T-helper 17 cell (primary cell): ENCODE measurements around the gene DOCK1. TPM values are rescaled to one million over a fixed set of nuclear protein-coding genes. Genes with fewer than 3 reads are reported as not detected.

Experiments used
- ATAC-seq: fragments of 150-1000 bp; cut with Tn5 transposase; 2 replicates; pipeline ENCODE4 v1.10.0; 2021; ENCODE audit warnings: mild to moderate bottlenecking, moderate library complexity
- DNase-seq, 3 donors: peaks; one replicate each; pipeline versions ENCODE4 v3.0.0 to v3.0.0-alpha.2; 2020 to 2021
- H3K9me3 ChIP-seq: one replicate; pipeline ENCODE4 v1.7.0; 2013; ENCODE audit warnings: low read length, mild to moderate bottlenecking; ENCODE audit not compliant: control insufficient read depth, poor library complexity, severe bottlenecking
- H3K27ac Mint-ChIP-seq: one replicate; pipeline ENCODE4 v1.8.0; 2022; ENCODE audit warnings: mild to moderate bottlenecking, moderate library complexity, mixed read lengths
- H3K27me3 Mint-ChIP-seq: one replicate; pipeline ENCODE4 v1.8.0; 2022; ENCODE audit warnings: mixed read lengths
- H3K36me3 Mint-ChIP-seq: one replicate; pipeline ENCODE4 v1.8.0; 2022; ENCODE audit warnings: low read depth, mixed read lengths
- H3K4me1 Mint-ChIP-seq: one replicate; pipeline ENCODE4 v1.8.0; 2022; ENCODE audit warnings: mild to moderate bottlenecking, mixed read lengths
- H3K4me3 Mint-ChIP-seq: one replicate; pipeline ENCODE4 v1.8.0; 2022; ENCODE audit warnings: mild to moderate bottlenecking, moderate library complexity, mixed read lengths
- total RNA-seq, 4 donors: library from RNA in 2 of 4; stranded (reverse) in 2 of 4; gene quantifications; one replicate each; pipeline ENCODE4 v1.2.3 and lab custom pipeline; 2022 to 2026

Gene DOCK1
- total RNA-seq, 2 donors from 2014 or later: 0.76 TPM; not detected in 1

DNA sequence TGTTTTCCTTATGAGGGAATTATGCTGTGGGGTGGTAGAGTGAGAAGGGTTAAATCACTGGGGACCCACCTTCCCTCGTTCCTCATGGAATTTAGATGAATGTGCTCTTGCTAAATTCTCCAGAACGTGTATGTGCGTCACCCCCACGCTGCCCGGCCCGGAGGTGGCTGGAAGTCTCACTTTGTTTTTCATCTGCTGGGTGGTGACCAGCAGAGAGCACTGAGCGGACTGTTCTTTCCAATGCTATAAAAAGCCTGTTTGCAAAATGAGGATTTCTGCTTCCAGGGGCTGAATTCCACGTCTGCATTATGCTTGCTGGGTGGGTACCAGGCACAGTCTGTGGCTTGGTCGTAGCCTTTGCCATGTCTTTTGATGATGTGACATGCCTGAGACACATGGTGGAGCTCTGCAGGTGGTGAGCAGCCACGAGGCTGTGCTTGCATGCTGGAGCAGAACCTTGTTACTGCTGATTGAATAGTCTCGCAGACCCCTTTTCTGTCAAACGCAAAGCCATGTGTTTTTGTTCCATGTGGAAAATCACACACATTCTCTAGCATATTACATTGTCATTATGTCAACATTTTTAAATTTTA lies 323.1 kb downstream of the DOCK1 start:
- ATAC-seq: no peak
- no peak overlapping the region for H3K27ac Mint-ChIP-seq
- H3K4me3 Mint-ChIP-seq: no peak overlapping the region
- H3K9me3 ChIP-seq: no peaks in the 10 kb centered on the region
- no peak for DNase-seq
- H3K4me1 Mint-ChIP-seq: no peaks in the 10 kb centered on the region
- H3K36me3 Mint-ChIP-seq: no peaks in the 10 kb centered on the region
- H3K27me3 Mint-ChIP-seq: peaks cover 4% of the 10 kb centered on the region

DNA sequence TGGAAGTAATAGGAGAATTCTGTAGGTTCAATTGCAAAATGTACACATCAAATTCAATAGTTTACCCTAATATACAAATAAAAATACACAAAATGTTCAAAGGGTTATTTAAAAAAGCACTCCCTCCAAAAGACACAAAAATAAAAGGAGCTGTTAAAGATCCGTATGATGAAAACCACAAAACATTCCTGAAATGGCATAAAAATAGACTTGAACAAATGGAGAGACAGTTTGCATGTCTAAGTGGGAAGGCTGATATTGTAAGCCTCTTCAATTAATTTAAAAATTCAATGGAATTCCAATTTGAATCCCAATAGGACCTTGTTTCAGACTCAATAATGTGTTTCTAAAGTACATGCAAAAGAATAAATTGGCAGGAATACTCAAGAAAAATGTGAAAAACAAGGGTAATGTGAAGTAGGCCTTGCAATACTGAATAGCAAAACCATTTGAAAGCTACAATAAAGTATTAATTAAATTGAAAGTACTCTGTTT lies 329.1 kb downstream of the DOCK1 start:
- no peak for DNase-seq
- ATAC-seq: no peak
- peaks cover 4% of the 10 kb centered on the region for H3K27me3 Mint-ChIP-seq
- no peak overlapping the region for H3K4me3 Mint-ChIP-seq
- no peaks in the 10 kb centered on the region for H3K36me3 Mint-ChIP-seq
- H3K27ac Mint-ChIP-seq: no peak overlapping the region
- H3K9me3 ChIP-seq: no peaks in the 10 kb centered on the region
- no peaks in the 10 kb centered on the region for H3K4me1 Mint-ChIP-seq

DNA sequence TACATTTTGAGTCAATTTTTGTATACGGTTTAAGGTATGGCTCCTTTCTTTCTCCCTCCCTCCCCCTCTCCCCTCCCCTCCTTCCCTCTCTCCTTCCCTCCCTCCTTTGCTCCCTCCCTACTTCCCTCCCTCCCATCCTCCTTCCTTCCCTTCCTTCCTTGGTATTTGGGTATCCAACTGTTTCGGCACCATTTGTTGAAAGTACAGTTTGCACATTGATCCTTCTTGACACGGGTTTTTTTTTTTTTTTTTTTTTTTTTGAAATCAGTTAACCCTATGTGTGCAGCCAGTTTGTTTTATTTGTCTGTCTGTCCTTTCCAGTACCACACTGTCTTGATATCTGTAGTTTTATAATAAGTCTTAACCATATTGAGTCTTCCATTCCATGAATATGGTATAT lies 331.0 kb downstream of the DOCK1 start:
- Mint-ChIP-seq H3K27ac (no peak overlapping the region), H3K27me3 (no peaks in the 10 kb centered on the region), H3K4me3 (no peak overlapping the region), H3K4me1 (no peaks in the 10 kb centered on the region), H3K36me3 (no peaks in the 10 kb centered on the region)
- no peaks in the 10 kb centered on the region for H3K9me3 ChIP-seq
- DNase-seq (no peak), ATAC-seq (no peak)

DNA sequence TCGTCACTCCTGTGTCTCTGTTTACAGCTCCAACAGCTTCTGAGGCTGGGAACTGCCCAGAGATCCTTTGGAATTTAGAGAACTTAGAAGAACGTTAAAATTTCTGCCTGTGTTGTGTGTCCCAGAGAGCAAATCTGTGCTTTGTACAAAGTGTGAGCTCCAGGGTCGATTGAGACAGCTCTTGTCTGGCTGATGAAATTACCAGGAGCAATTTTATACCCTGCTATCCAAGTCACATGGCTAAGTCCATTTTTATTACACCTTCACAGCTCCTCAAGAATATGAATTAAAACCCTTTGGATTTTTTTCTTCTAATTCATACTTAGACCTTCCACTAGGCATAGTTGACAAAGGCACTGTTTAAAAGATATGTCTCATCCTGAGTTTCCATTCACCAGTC lies 337.7 kb downstream of the DOCK1 start:
- H3K9me3 ChIP-seq: no peaks in the 10 kb centered on the region
- H3K27me3 Mint-ChIP-seq: peaks cover 24% of the 10 kb centered on the region
- DNase-seq (no peak), ATAC-seq (no peak)
- H3K36me3 Mint-ChIP-seq: no peaks in the 10 kb centered on the region
- no peak overlapping the region for H3K4me3 Mint-ChIP-seq
- no peaks in the 10 kb centered on the region for H3K4me1 Mint-ChIP-seq
- no peak overlapping the region for H3K27ac Mint-ChIP-seq

DNA sequence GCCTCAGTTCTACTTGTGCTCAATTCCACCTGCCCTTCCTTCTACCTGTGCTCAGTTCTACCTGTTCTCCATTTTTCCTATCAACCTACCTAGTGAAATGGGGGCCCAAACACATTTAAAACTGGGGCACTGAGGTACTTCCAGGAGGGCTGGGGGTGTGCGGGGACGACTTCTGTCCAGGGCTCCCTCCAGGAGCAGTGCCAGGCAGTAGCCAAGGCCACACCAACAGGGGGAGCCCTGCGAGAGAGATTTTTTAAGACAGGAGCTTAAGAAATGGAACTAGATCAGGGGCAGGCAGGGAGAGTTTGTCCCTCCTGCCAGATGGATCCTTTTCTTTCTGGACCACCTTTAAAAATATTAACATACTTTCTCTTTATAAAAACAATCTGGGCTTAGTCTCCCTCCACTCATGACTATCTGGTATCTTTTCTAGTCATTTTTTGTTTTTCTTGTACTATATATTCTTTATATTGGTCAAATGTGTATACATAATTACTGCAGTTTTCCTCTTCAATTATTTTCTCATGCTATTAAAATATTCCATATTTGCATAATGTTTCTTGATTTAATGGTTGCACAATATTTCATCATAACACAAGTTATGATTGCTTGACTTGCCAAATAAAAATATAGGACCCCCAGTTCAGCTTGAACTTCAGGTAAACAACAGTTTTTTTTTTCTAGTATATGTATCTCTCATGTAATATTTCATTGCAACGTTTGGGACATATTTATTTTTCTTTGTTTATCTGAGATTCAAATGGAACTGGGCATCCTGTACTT lies 338.5 kb downstream of the DOCK1 start:
- no peaks in the 10 kb centered on the region for H3K4me1 Mint-ChIP-seq
- no peaks in the 10 kb centered on the region for H3K36me3 Mint-ChIP-seq
- peaks cover 32% of the 10 kb centered on the region for H3K27me3 Mint-ChIP-seq
- H3K4me3 Mint-ChIP-seq: no peak overlapping the region
- no peaks in the 10 kb centered on the region for H3K9me3 ChIP-seq
- ATAC-seq: no peak
- DNase-seq: no peak
- no peak overlapping the region for H3K27ac Mint-ChIP-seq

DNA sequence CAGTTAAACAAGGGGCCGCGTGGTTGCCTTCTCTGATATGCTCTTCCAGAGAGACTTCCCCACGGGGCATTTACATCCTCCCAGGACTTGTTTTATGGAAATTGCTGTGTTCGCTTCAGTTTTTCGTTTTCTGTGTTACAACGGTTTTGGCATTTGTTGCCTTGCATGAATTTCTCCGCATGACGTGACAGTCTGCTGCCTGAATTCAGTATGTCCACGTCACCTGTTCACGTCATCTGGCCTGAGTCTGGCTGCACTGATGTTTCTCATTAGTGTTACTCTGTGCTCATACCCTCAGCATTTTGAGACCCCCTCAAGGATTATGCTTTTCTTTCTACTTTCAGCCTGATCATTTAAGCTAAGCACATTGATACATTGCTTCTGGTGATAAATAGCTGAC lies 340.2 kb downstream of the DOCK1 start:
- H3K4me1 Mint-ChIP-seq: no peaks in the 10 kb centered on the region
- no peak overlapping the region for H3K4me3 Mint-ChIP-seq
- ATAC-seq (no peak), DNase-seq (no peak)
- H3K9me3 ChIP-seq: no peaks in the 10 kb centered on the region
- no peak overlapping the region for H3K27ac Mint-ChIP-seq
- H3K36me3 Mint-ChIP-seq: no peaks in the 10 kb centered on the region
- peaks cover 35% of the 10 kb centered on the region for H3K27me3 Mint-ChIP-seq

DNA sequence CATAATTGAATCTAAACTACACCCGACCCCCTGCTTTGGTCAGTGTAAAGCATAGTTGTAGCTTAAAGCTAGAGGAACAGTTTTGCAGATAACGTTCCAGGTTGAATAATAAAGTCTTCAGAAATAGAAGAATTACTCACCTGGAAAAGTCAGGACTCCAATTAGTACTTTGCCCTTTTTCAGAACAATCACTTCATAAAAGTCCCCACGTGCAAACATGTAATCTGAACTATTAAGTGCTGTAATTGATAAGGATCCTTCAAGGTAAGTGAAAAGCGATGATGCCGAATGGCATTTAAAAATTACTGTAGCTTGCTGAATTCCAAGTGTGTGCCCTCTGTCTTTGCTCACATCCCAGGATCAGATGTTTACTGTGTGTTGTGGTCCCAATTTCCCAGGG lies 344.8 kb downstream of the DOCK1 start:
- no peaks in the 10 kb centered on the region for H3K9me3 ChIP-seq
- Mint-ChIP-seq H3K27me3 (peaks cover 28% of the 10 kb centered on the region), H3K4me3 (no peak overlapping the region), H3K36me3 (no peaks in the 10 kb centered on the region), H3K4me1 (peaks cover 9% of the 10 kb centered on the region), H3K27ac (no peak overlapping the region)
- DNase-seq (no peak), ATAC-seq (no peak)

DNA sequence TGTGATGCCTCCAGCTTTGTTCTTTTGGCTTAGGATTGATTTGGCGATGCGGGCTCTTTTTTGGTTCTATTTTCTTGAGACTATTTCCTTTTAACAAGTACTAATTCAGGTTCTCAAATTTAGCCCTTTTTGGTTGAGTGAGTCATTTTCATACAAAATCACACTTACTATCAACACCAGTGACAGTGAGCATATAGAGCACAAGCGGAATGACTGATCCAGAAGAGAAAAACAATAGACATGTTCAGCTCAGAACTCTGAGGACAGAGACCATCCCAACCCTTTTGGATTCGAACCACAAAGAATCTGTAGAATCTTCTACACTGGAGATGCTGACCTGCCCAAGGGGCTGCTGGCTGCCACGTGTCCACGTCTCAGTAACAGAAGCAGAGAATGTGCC lies 347.6 kb downstream of the DOCK1 start:
- Mint-ChIP-seq H3K36me3 (no peaks in the 10 kb centered on the region), H3K27ac (no peak overlapping the region), H3K27me3 (peaks cover 12% of the 10 kb centered on the region), H3K4me3 (no peak overlapping the region), H3K4me1 (peaks cover 9% of the 10 kb centered on the region)
- ATAC-seq: no peak
- H3K9me3 ChIP-seq: no peaks in the 10 kb centered on the region
- no peak for DNase-seq

DNA sequence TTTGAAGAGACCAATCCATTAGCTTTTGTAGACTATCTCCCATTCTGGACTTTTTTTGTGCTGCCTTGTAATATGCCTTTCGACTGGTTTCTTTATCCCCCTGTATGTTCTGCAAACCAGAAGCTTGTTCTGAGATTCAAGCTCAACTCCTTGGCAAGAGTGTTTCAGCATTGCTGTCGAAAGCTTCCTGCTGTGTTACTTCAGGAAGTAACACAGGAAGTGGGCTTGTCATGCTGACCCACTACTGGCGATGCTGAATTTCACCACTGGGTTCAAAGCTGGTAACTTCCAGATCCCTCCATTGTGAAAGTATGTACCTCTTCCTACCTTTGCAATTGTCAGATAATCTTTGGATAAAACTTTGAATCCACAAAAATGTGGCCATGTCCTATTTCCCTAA lies 349.0 kb downstream of the DOCK1 start:
- Mint-ChIP-seq H3K4me1 (peaks cover 9% of the 10 kb centered on the region), H3K27ac (no peak overlapping the region), H3K27me3 (peaks cover 13% of the 10 kb centered on the region), H3K36me3 (no peaks in the 10 kb centered on the region), H3K4me3 (no peak overlapping the region)
- DNase-seq: no peak
- no peak for ATAC-seq
- no peaks in the 10 kb centered on the region for H3K9me3 ChIP-seq

DNA sequence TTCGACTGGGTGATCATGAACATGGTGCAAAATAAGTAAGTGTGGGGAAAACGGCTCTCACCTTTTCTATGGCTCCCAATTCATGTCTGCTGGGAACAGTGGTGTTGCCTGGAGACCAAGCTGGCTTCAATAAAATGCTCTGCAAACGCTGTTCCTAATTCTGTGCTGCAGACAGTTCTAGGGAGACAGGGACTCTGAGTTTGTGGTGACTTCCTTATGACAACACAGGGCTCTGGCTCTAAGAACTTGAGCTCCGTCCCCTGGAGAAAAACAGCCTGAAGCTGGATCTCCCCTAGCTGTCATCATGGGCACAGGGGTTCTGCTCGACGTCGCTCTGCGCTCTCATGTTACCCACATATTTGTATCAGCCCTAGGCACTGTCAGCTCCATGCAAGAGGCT lies 352.2 kb downstream of the DOCK1 start:
- Mint-ChIP-seq H3K4me1 (peaks cover 9% of the 10 kb centered on the region), H3K27ac (no peak overlapping the region), H3K27me3 (peaks cover 13% of the 10 kb centered on the region), H3K4me3 (no peak overlapping the region), H3K36me3 (no peaks in the 10 kb centered on the region)
- no peak for DNase-seq
- H3K9me3 ChIP-seq: no peaks in the 10 kb centered on the region
- ATAC-seq: no peak

DNA sequence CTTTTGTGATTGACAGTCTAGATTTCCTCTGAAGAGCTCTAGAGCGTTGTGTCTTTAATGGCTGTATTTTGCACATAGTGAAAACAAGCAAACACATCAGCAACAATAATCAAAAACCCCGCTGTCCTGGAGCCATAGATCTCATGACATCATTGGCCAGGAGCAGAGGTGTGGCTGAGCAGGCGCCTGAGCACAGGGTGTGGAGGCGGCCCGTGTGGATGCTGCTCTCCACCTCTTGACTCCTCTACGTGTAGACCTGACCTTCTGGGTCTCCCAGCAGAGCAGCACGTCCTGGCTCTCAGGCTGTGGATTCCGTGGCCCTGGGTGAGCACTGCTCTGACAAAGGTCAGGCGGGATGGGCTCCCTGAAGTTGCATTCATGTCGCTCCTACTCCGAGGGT lies 354.1 kb downstream of the DOCK1 start:
- H3K36me3 Mint-ChIP-seq: no peaks in the 10 kb centered on the region
- no peak overlapping the region for H3K4me3 Mint-ChIP-seq
- ATAC-seq: no peak
- H3K27ac Mint-ChIP-seq: no peak overlapping the region
- peaks cover 13% of the 10 kb centered on the region for H3K27me3 Mint-ChIP-seq
- no peak for DNase-seq
- peaks cover 4% of the 10 kb centered on the region for H3K4me1 Mint-ChIP-seq
- H3K9me3 ChIP-seq: no peaks in the 10 kb centered on the region

DNA sequence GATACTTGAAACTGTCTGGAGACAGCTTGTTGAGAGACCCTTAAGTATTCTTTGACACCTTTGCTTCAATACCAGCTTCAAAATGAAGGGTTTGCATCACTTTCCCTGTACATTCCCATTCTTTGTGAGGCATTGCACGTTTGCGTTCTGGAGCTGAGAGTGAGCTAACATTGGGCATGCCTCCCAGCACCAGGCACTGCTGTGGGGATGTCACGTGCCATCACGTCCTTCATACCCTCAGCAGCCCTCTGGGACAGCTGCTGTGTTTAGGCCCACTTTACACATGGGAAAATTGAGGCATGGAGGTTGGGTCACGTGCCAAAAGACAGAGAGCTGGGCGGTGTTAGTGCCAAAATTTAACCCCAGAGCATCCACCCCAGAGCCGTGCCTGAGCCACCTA lies 357.4 kb downstream of the DOCK1 start:
- H3K27ac Mint-ChIP-seq: no peak overlapping the region
- no peak for ATAC-seq
- H3K4me3 Mint-ChIP-seq: no peak overlapping the region

DNA sequence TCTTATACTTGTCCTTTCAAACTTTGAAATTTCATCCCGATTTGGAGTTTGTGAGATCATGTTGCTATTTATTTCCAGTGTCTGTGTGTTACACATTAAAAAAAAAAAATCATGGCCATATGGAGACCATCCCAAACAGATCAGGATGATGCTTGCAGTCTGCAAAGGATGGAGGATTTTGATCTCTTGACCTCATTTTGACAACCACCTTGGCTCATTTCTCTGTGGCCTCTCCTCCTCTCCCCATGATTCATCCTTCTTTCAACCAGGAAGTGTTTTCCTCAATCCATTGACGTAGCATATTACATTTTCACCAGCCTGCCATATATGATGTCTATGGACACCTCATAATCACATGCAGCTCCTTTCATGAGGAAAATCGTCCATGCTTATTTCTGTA lies 360.1 kb downstream of the DOCK1 start:
- Mint-ChIP-seq H3K4me3 (no peak overlapping the region), H3K27ac (no peak overlapping the region), H3K36me3 (no peaks in the 10 kb centered on the region), H3K27me3 (no peaks in the 10 kb centered on the region), H3K4me1 (no peaks in the 10 kb centered on the region)
- no peaks in the 10 kb centered on the region for H3K9me3 ChIP-seq
- no peak for ATAC-seq
- DNase-seq: no peak

More for the DNA sequence above, 357.4 kb downstream of the DOCK1 start:
- H3K9me3 ChIP-seq: no peaks in the 10 kb centered on the region
- H3K4me1 Mint-ChIP-seq: no peaks in the 10 kb centered on the region
- DNase-seq: no peak
- no peaks in the 10 kb centered on the region for H3K36me3 Mint-ChIP-seq
- H3K27me3 Mint-ChIP-seq: peaks cover 13% of the 10 kb centered on the region

DNA sequence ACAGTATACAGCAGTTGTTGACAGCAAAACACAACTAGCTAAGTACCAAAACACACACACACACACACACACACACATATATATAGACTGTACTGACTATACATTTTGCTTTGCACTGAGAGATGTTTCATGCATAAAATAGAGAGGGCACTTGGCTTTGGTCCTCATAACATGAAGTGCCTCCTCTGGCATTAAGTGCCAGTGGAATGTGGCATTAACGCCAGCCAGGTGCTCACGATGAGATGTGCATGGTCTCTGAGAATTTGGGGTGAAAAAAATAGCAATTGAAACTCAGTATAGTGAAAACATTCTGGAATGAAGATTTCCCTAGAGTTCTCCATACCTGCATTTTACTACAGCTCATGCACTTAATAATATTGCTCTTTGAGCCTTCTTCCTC lies 361.2 kb downstream of the DOCK1 start:
- H3K27me3 Mint-ChIP-seq: no peaks in the 10 kb centered on the region

More for the DNA sequence above, 361.2 kb downstream of the DOCK1 start:
- Mint-ChIP-seq H3K4me1 (no peaks in the 10 kb centered on the region), H3K27ac (no peak overlapping the region), H3K4me3 (no peak overlapping the region), H3K36me3 (no peaks in the 10 kb centered on the region)
- H3K9me3 ChIP-seq: no peaks in the 10 kb centered on the region
- no peak for ATAC-seq
- no peak for DNase-seq
